GM19099 (cell line): Measurements from ENCODE around the gene FAM120A.

Source experiments
- POLR2A ChIP-seq: IDR thresholded peaks from 3 replicates; pipeline ENCODE4 v1.6.1; 2011; ENCODE audit warnings: low read depth; ENCODE audit not compliant: insufficient read length; ENCODE audit errors: extremely low read depth

FAM120A gene

GRCh38 chr9:93613791-93614190, 162.3 kb downstream of the FAM120A start:
- TF ChIP-seq POLR2A, result no peak

GRCh38 chr9:93614830-93615468, 163.5 kb downstream of the FAM120A start:
- no peak for TF ChIP-seq POLR2A
